HG03064 (cell line): ENCODE results near the gene INSRR.

ENCODE experiments used
- ATAC-seq: cut with Tn5 transposase; IDR thresholded peaks from one replicate; pipeline ENCODE4 v1.9.1; 2021; ENCODE audit warnings: low read depth; ENCODE audit not compliant: unreplicated experiment

The INSRR gene

DNA sequence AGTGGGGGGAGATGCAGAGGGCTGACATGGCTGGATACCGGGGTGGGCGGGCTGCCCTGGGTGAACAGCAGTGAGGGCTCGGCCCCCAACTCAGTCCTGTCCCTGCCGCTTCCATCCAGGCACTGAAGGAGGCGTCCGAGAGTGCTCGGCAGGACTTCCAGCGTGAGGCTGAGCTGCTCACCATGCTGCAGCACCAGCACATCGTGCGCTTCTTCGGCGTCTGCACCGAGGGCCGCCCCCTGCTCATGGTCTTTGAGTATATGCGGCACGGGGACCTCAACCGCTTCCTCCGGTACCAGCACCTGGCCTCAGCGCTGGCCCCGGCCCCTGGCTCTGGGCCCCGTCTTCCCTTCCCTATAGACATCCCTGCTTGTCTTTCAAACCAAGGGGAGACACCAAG lies 17.4 kb upstream of the INSRR start:
- ATAC-seq, result no peak

DNA sequence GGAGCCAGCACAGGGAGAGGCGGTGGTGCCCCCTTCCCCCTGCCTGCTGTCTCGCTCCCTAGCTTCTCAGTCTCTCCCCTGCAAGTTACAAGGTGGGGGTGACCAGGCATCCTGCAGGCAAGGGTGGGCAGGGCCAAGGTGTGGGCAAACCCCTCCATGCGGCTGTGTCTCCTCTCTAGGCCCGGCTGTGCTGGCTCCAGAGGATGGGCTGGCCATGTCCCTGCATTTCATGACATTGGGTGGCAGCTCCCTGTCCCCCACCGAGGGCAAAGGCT lies 16.4 kb upstream of the INSRR start:
- no peak for ATAC-seq

- no peak for ATAC-seq
These were observed 15.8 kb upstream of the INSRR start for GRCh38 chr1:156874572-156875340.

DNA sequence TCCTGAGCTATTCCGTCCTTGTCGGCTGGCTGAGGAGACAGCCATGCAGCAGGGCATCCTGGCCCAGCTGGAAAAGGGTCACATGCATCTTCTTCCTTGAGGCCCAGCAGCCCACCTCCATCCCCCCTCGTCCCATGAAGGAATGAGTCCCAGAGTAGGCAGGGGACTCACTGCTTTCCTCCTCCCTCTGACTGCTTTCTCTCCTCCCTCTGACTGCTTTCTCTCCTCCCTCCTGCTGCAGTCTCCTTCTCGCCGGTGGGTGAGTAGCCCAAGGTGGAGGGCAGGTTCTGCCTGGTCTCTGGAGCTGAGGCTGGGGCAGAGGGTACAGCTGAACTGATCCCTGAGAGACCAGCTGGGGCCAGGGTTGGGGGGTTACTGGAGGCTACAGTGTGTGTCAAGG lies 15.2 kb upstream of the INSRR start:
- ATAC-seq, result no peak

DNA sequence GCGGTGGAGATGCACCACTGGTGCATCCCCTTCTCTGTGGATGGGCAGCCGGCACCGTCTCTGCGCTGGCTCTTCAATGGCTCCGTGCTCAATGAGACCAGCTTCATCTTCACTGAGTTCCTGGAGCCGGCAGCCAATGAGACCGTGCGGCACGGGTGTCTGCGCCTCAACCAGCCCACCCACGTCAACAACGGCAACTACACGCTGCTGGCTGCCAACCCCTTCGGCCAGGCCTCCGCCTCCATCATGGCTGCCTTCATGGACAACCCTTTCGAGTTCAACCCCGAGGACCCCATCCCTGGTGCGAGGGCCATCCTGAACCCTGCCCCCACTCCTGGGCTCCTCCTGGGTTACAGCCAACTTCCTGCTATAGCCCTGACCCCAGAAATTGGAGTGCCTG lies 14.7 kb upstream of the INSRR start:
- ATAC-seq, result no peak

- no peak for ATAC-seq
These were observed 10.5 kb upstream of the INSRR start for GRCh38 chr1:156869455-156869854.

GRCh38 chr1:156868341-156868740 lies 9.4 kb upstream of the INSRR start:
- no peak for ATAC-seq

- ATAC-seq, result no peak
These were observed 7.5 kb upstream of the INSRR start for GRCh38 chr1:156866249-156866909.

GRCh38 chr1:156865865-156866248 lies 6.9 kb upstream of the INSRR start:
- ATAC-seq, result no peak

- ATAC-seq, result no peak
These were observed 6.3 kb upstream of the INSRR start for GRCh38 chr1:156865258-156865657.

DNA sequence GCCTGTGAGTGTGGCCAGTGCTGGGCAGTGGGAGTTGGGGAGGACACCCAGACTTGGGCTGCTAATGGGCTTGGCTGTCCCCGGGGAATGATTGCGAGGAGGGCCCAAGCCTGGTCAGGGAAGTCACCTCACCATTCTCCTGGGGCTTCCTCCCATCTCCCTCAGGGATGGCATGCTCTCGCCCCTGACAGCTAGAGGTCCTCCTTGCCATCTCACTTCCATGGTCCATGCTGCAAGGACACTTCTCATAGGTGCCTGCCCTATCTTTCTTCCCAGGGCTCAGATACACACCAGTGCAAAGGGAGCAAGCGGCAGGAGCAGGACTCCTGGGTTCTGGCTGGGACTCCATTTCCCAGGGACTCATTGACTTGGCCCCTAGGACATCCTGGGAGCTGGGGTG lies 5.9 kb upstream of the INSRR start:
- no peak for ATAC-seq

- ATAC-seq, result no peak
These were observed 4.7 kb upstream of the INSRR start for GRCh38 chr1:156863631-156864030.

DNA sequence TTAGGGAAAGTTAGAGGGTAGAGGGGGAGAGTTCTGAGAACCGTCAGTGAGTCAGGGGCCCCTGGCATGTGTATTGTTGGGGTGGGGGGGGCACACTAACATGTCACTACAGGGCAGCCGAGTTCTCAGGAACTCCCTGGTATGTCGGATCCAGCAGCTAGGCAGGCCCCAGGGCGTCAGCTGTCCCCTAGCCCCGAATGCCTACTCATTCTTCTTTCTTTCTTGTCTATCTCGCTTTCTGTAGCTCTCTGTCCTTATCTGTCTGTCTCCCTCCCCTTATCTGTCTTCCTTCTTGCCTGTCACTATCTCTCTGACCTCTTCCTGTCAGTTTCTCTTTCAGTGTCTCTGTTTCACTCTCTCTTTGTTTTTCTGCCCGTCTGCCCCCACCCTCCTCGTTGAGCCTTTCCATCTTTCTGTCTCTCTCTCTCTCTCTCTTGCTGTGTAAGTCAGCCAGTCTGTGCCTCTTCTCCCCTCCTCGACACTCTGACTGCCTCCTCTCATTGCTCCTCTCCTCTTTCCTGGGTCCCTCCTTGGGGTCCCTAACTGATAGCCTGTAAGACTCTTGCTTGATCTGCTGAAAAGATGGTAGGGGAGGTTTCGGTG lies 4.2 kb upstream of the INSRR start:
- no peak for ATAC-seq

GRCh38 chr1:156862584-156862983 lies 3.7 kb upstream of the INSRR start:
- ATAC-seq, result no peak

GRCh38 chr1:156860628-156861423 lies 1.9 kb upstream of the INSRR start, which contains the start of gene NTRK1:
NTRK1 (plus strand) TSS chr1:156860865; CDS start chr1:156860935, 70 bp downstream.
- no peak for ATAC-seq

DNA sequence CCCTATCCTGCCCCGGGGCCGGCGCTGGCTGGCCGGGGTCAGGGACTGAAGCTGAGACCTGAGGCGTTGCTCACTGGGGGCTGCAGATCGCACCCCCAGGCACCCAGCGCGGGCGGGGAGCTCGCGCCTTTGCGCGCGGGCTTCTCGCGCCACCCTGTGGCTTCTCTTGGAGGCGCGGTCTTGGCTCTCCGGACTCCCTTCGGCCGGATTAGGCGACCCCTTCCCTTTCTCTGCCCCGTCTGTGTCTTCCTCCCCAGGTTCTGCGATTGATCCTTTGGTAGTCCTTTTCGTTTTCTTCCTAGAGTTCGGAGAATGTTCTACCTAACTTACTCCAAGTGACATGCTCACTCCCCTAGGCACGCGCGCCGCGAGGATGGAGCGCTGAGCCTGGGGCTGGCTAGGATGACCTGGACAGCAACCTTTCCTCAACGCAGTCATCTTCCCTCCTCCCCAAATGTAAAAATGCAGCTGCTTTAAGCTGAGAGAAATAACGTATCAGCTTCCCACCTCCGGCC lies 1.3 kb upstream of the INSRR start:
- ATAC-seq, result no peak

GRCh38 chr1:156859523-156860112 lies 701 bp upstream of the INSRR start:
- no peak for ATAC-seq

- no peak for ATAC-seq
These were observed 361 bp downstream of the INSRR start for GRCh38 chr1:156858555-156858956.

GRCh38 chr1:156857532-156857931 lies 1.4 kb downstream of the INSRR start:
- no peak for ATAC-seq

- no peak for ATAC-seq
These were observed 2.6 kb downstream of the INSRR start for GRCh38 chr1:156856282-156856785.
